IPS DF 4.7 (cell line): ENCODE data around the gene HOXC11.

ENCODE experiments used
- DNase-seq: peaks from one replicate; pipeline ENCODE4 v3.0.0-alpha.2; 2013; ENCODE audit warnings: low spot score; ENCODE audit errors: extremely low read depth

HOXC11 gene

GRCh38 chr12:53942467-53942997 is 30.4 kb upstream of the HOXC11 start:
- no peak for DNase-seq

- no peak for DNase-seq
Observed at GRCh38 chr12:53944209-53944608, 28.7 kb upstream of the HOXC11 start.

- no peak for DNase-seq
Observed at GRCh38 chr12:53944907-53945847, 27.7 kb upstream of the HOXC11 start.

GRCh38 chr12:53947743-53948142 is 25.2 kb upstream of the HOXC11 start:
- DNase-seq: no peak

- no peak for DNase-seq
Observed at GRCh38 chr12:53948650-53949593, 24.0 kb upstream of the HOXC11 start.

GRCh38 chr12:53949631-53950436 is 23.1 kb upstream of the HOXC11 start:
- no peak for DNase-seq

GRCh38 chr12:53950437-53950773 is 22.5 kb upstream of the HOXC11 start:
- DNase-seq: no peak

GRCh38 chr12:53950789-53951576 is 21.9 kb upstream of the HOXC11 start:
- no peak for DNase-seq

GRCh38 chr12:53951577-53952334 is 21.2 kb upstream of the HOXC11 start:
- no peak for DNase-seq

GRCh38 chr12:53952335-53952694 is 20.6 kb upstream of the HOXC11 start:
- DNase-seq: no peak

- DNase-seq: no peak
Observed at GRCh38 chr12:53952871-53953734, 19.8 kb upstream of the HOXC11 start.

GRCh38 chr12:53953831-53954693 is 18.9 kb upstream of the HOXC11 start:
- DNase-seq: no peak

- DNase-seq: no peak
Observed at GRCh38 chr12:53954694-53955035, 18.3 kb upstream of the HOXC11 start, which contains the start of gene HOXC12. Gene HOXC12 (plus strand): TSS chr12:53954903. CDS start chr12:53954930, 27 bp downstream.

GRCh38 chr12:53955036-53955775 is 17.7 kb upstream of the HOXC11 start:
- no peak for DNase-seq

- no peak for DNase-seq
Observed at GRCh38 chr12:53955776-53956250, 17.1 kb upstream of the HOXC11 start.

- no peak for DNase-seq
Observed at GRCh38 chr12:53956251-53956887, 16.6 kb upstream of the HOXC11 start.
